K562 (cell line): ENCODE results near the gene HMGN1. TPM values are rescaled to one million over a fixed set of nuclear protein-coding genes. Genes with fewer than 3 reads are reported as not detected.

Experiments
- ATF7 ChIP-seq: fragments of 450-650 bp; IDR thresholded peaks from 2 replicates; pipeline ENCODE4 v1.7.1; 2014; ENCODE audit warnings: mild to moderate bottlenecking, moderate library complexity
- C11orf30 ChIP-seq: fragments of 450-650 bp; IDR thresholded peaks from 2 replicates; pipeline ENCODE4 v1.6.1; 2016; ENCODE audit warnings: low read depth, mild to moderate bottlenecking
- CREM ChIP-seq: IDR thresholded peaks from 2 replicates; pipeline ENCODE4 v1.6.1; 2014; ENCODE audit warnings: antibody characterized with exemption, low read depth
- E2F5 ChIP-seq: sonication (generic); formaldehyde crosslinking; IDR thresholded peaks from 2 replicates; pipeline ENCODE4 v1.8.0; 2022; ENCODE audit warnings: mild to moderate bottlenecking, missing genetic modification reagents
- EGR1 ChIP-seq: fragments of 450-650 bp; conservative IDR thresholded peaks from 2 replicates; pipeline ENCODE4 v1.6.1; 2017; ENCODE audit warnings: mild to moderate bottlenecking
- GABPB1 ChIP-seq: sonication (generic); formaldehyde crosslinking; IDR thresholded peaks from 2 replicates; pipeline ENCODE4 v1.8.0; 2022; ENCODE audit warnings: mild to moderate bottlenecking, missing genetic modification reagents
- JUN ChIP-seq, 2 experiments: sonication (generic) in 1 of 2; formaldehyde crosslinking in 1 of 2; IDR thresholded peaks; 2 replicates each; pipeline versions ENCODE4 v1.6.1 to v1.8.0; 2012 to 2022; ENCODE audit warnings: borderline replicate concordance in 2 of 2, mild to moderate bottlenecking in 2 of 2, improper control_type of control experiment in 1 of 2, low read depth in 1 of 2, low read length in 1 of 2, missing genetic modification reagents in 1 of 2
- MCM7 ChIP-seq, 2 experiments: fragments of 450-650 bp; IDR thresholded peaks; 2 replicates each; pipeline ENCODE4 v1.6.1; 2016 to 2018
- MNT ChIP-seq, 2 experiments: fragments of 450-650 bp; conservative IDR thresholded peaks; 2 replicates each; pipeline ENCODE4 v1.6.1; 2017; ENCODE audit warnings: mild to moderate bottlenecking in 2 of 2, moderate library complexity in 2 of 2
- MXI1 ChIP-seq: IDR thresholded peaks from 2 replicates; pipeline ENCODE4 v1.6.1; 2011; ENCODE audit warnings: low read depth, mild to moderate bottlenecking, improper control_type of control experiment, low read length
- NBN ChIP-seq: fragments of 450-650 bp; IDR thresholded peaks from 2 replicates; pipeline ENCODE4 v1.6.1; 2016; ENCODE audit warnings: low read depth, mild to moderate bottlenecking
- NFRKB ChIP-seq: fragments of 450-650 bp; IDR thresholded peaks from 2 replicates; pipeline ENCODE4 v1.6.1; 2016; ENCODE audit warnings: low read depth
- PTRF ChIP-seq: fragments of 450-650 bp; IDR thresholded peaks from 2 replicates; pipeline ENCODE4 v1.6.1; 2016; ENCODE audit warnings: mild to moderate bottlenecking, missing genetic modification characterization, missing compliant biosample characterization
- PTTG1 ChIP-seq: fragments of 450-650 bp; IDR thresholded peaks from 2 replicates; pipeline ENCODE4 v1.6.1; 2016; ENCODE audit warnings: low read depth, mild to moderate bottlenecking, missing genetic modification characterization, missing compliant biosample characterization
- RBBP5 ChIP-seq: fragments of 200-600 bp; sonication (generic); IDR thresholded peaks from 2 replicates; pipeline ENCODE4 v1.6.1; 2012; ENCODE audit warnings: borderline replicate concordance, mild to moderate bottlenecking, low read length, control low read depth, inconsistent platforms; ENCODE audit not compliant: insufficient read depth, poor library complexity, severe bottlenecking
- SMARCA4 ChIP-seq: fragments of 450-650 bp; IDR thresholded peaks from 2 replicates; pipeline ENCODE4 v1.6.1; 2016
- SREBF2 ChIP-seq: sonication (generic); formaldehyde crosslinking; IDR thresholded peaks from 2 replicates; pipeline ENCODE4 v1.4.0; 2020; ENCODE audit warnings: mild to moderate bottlenecking, missing genetic modification reagents
- TAL1 ChIP-seq: fragments of 450-650 bp; IDR thresholded peaks from 2 replicates; pipeline ENCODE4 v1.6.1; 2016; ENCODE audit warnings: mild to moderate bottlenecking
- XRCC4 ChIP-seq: IDR thresholded peaks from one replicate; pipeline ENCODE4 v1.6.1; 2011; ENCODE audit not compliant: insufficient read depth, insufficient read length; ENCODE audit errors: extremely low read depth
- ZBTB49 ChIP-seq: sonication (generic); formaldehyde crosslinking; IDR thresholded peaks from 2 replicates; pipeline ENCODE4 v1.8.0; 2022; ENCODE audit warnings: missing genetic modification reagents, mild to moderate bottlenecking, borderline replicate concordance
- ZNF436 ChIP-seq: fragments of 250-450, 450-650 bp; sonication (Bioruptor Pico); formaldehyde crosslinking; IDR thresholded peaks from 2 replicates; pipeline ENCODE4 v1.7.0; 2020; ENCODE audit warnings: mild to moderate bottlenecking
- ZNF445 ChIP-seq: fragments of 250-450 bp; sonication (Bioruptor Pico); IDR thresholded peaks from 2 replicates; pipeline ENCODE4 v1.4.0; 2020; ENCODE audit warnings: low read depth, mild to moderate bottlenecking, moderate library complexity
- ZNF583 ChIP-seq: fragments of 250-450 bp; sonication (Bioruptor Pico); IDR thresholded peaks from 2 replicates; pipeline ENCODE4 v1.4.0; 2020
- polyA plus RNA-seq, 8 experiments: library from polyadenylated mRNA; depleted of rRNA in 4 of 8; stranded (reverse) in 5 of 8; unstranded in 3 of 8; fragments of >200 nt; fragmentation: Nextera tagmentation in 2 of 8; fragmentation: Illumina TruSeq in 1 of 8; extraction: Ambion mirVana in 2 of 8; extraction: Trizol in 1 of 8; gene quantifications; 2 replicates each; pipeline versions ENCODE4 v1.2.1 to v1.2.3, GENCODE V29; 2011 to 2014; ENCODE audit warnings: inconsistent platforms in 1 of 8, missing spikeins in 1 of 8
- total RNA-seq, 7 experiments: library from RNA; depleted of rRNA in 6 of 7; stranded (reverse); fragments of >200 nt in 6 of 7; fragmentation: Illumina TruSeq in 2 of 7; extraction: Trizol in 2 of 7; gene quantifications; 2 replicates each; pipeline versions ENCODE4 v1.2.1 to v1.2.3, GENCODE V29; 2011 to 2021; ENCODE audit warnings: low replicate concordance in 1 of 7

Gene HMGN1
- total and polyA plus RNA-seq, 9 of the 15 experiments (the other 6 are each of a cell fraction or from before 2014, with no cell fraction given) = 124 to 626 (median 498) TPM

GRCh38 chr21:39313571-39314142, 35.2 kb downstream of the HMGN1 start, which contains the start of gene BRWD1 (continued):
- peak; percentile 73; the same call in 1 of the 2 replicates for TF ChIP-seq E2F5 (CRISPR knock-in tag)
- no peak for TF ChIP-seq PTTG1
- no peak for TF ChIP-seq PTRF (tag)
- TF ChIP-seq CREM = peak; percentile 77
- peak; percentile 94 for TF ChIP-seq ATF7
- no peak for TF ChIP-seq ZBTB49 (CRISPR knock-in tag)
- no peak for TF ChIP-seq ZNF445 (CRISPR knock-in tag)
- TF ChIP-seq MCM7 (IDR thresholded peaks at IDR 0.05) = no peak
- peak; percentile 98 for TF ChIP-seq NBN
- TF ChIP-seq TAL1 = 0 out of 2 replicates have a peak, but pooled peaks have one; percentile 20
- peak; percentile 44; the same call in 1 of the 2 replicates for TF ChIP-seq C11orf30
- peak; percentile 54; the same call in 1 of the 2 replicates for TF ChIP-seq SMARCA4
- 0 out of 2 replicates have a peak, but pooled peaks have one; percentile 35 for TF ChIP-seq ZNF583
- TF ChIP-seq NFRKB = peak; percentile 100
- peak; percentile 62; the same call in 1 of the 2 replicates for TF ChIP-seq ZNF436
- peak; percentile 98 for TF ChIP-seq EGR1
- no peak for TF ChIP-seq SREBF2 (CRISPR knock-in tag)
- peak; percentile 9; the same call in 1 of the 2 replicates for TF ChIP-seq MXI1
- TF ChIP-seq RBBP5 = peak; percentile 91
- peak; percentile 62; the same call in 1 of the 2 replicates for TF ChIP-seq GABPB1 (CRISPR knock-in tag)
- peak; percentile 19; the same call in 1 of the 2 replicates for TF ChIP-seq JUN (IDR thresholded peaks at IDR 0.05; ENCODE audit: borderline replicate concordance, low read depth, low read length)
- TF ChIP-seq JUN (CRISPR knock-in tag; IDR thresholded peaks at IDR 0.05; ENCODE audit: borderline replicate concordance) = peak; percentile 51; the same call in 1 of the 2 replicates
- peak; percentile 99 for TF ChIP-seq MNT (conservative IDR thresholded peaks at IDR 0.05)
- TF ChIP-seq XRCC4 = no peak
